Heart left ventricle (tissue), 16 donors: Measurements from ENCODE around the gene MEG3. TPM values are rescaled to one million over a fixed set of nuclear protein-coding genes. Genes with fewer than 3 reads are reported as not detected.
A peak's percentile ranks its signal among the peaks of the same experiment; 100 is the strongest.

Experiments
- ATAC-seq, 4 donors: fragments of 200-7000 bp; cut with Tn5 transposase; one replicate each; pipeline ENCODE4 v1.9.1; 2020 to 2022; ENCODE audit warnings: moderate library complexity in 4 of 4, mild to moderate bottlenecking in 3 of 4, moderate number of reproducible peaks in 1 of 4
- DNase-seq, 5 donors: peaks; one replicate each; pipeline ENCODE4 v3.0.0-alpha.2; 2020
- H3K27ac ChIP-seq, 12 donors: fragments of 200-600 bp; sonication (generic) in 4 of 12; one replicate each; pipeline versions ENCODE4 v1.5.0 to v1.8.0; 2016 to 2022; ENCODE audit warnings: mild to moderate bottlenecking in 2 of 12
- H3K27me3 ChIP-seq, 9 donors: fragments of 200-600 bp; sonication (generic) in 2 of 9; one replicate each; pipeline versions ENCODE4 v1.5.1 to v1.8.0; 2016 to 2022; ENCODE audit warnings: mild to moderate bottlenecking in 3 of 9
- H3K36me3 ChIP-seq, 9 donors: fragments of 200-600 bp; sonication (generic) in 2 of 9; one replicate each; pipeline versions ENCODE4 v1.5.0 to v1.8.0; 2018 to 2022; ENCODE audit warnings: mild to moderate bottlenecking in 2 of 9
- H3K4me1 ChIP-seq, 12 donors: fragments of 200-600 bp; sonication (generic) in 4 of 12; one replicate each; pipeline versions ENCODE4 v1.5.0 to v1.8.0; 2016 to 2022; ENCODE audit warnings: mild to moderate bottlenecking in 3 of 12
- H3K4me3 ChIP-seq, 12 donors: fragments of 200-600 bp; sonication (generic) in 4 of 12; one replicate each; pipeline versions ENCODE4 v1.5.0 to v1.8.0; 2017 to 2022; ENCODE audit warnings: mild to moderate bottlenecking in 9 of 12, moderate library complexity in 4 of 12
- H3K9me3 ChIP-seq, 12 donors: fragments of 200-600 bp; sonication (generic) in 4 of 12; one replicate each; pipeline versions ENCODE4 v1.5.0 to v1.8.0; 2016 to 2022; ENCODE audit warnings: mild to moderate bottlenecking in 1 of 12
- POLR2A ChIP-seq, 2 donors: fragments of 450-650 bp; IDR thresholded peaks; one replicate each; pipeline ENCODE4 v1.6.1; 2017; ENCODE audit warnings: antibody characterized with exemption in 2 of 2, mild to moderate bottlenecking in 2 of 2, moderate library complexity in 2 of 2
- WGBS, 4 donors: extraction: QIAGEN DNeasy Blood & Tissue Kit in 2 of 4; methylation state at CpG; one replicate each; pipeline versions ENCODE4 v1.1.5 to v1.1.7; 2013 to 2018; 5-methylcytosine and 5-hydroxymethylcytosine counted together
- intact Hi-C, 10 donors: fragments of 100-400 bp; cut with DNase I; formaldehyde crosslinking; loops; one replicate each; pipeline versions ENCODE4 v1.11.1 to v1.14.2; 2022
- polyA plus RNA-seq, 2 donors: library from polyadenylated mRNA; stranded (reverse); fragments of 200-250 nt; gene quantifications; one replicate each; pipeline ENCODE4 v1.2.3, GENCODE V29; 2013
- total RNA-seq, 9 donors: library from RNA; depleted of rRNA in 2 of 9; stranded (reverse); fragments of >200 nt in 2 of 9; fragmentation: NEBNext Ultra II Directional in 3 of 9; extraction: Animal tissue kit (Norgen Biotek cat#: 25700) in 3 of 9; gene quantifications; one replicate each; pipeline versions ENCODE4 v1.1.0 to v1.2.4, GENCODE V29; 2016 to 2023
- TF ChIP-seq, protein P1 (sequence below), 12 donors: fragments of 200-600 bp; sonication (generic) in 4 of 12; IDR thresholded peaks; one replicate each; pipeline versions ENCODE4 v1.5.0 to v1.8.0; 2018 to 2022; ENCODE audit warnings: antibody characterized with exemption in 12 of 12, mild to moderate bottlenecking in 5 of 12
- donor health status: ischemic (EF 13 %, LVEDD 7.1; RV severe dilation, severe dysfunction).
- donor health status: healthy with polysubstance abuse.
- donor health status: DM: no; HTN: yes; CAD: no.
- donor health status: DM: no; HTN: no; CAD: no.
- donor health status: ischemic (EF 25% LVEDD 6.9; RV normal size, moderate dysfunction).
- donor health status: ischemic (EF 25% LVEDD 5.7; RV mildly dilated, moderate dysfunction).
- donor health status: healthy.
- donor health status: DM: yes; HTN: yes; CAD: no.
- donor health status: ischemic (EF 35%, LVEDD 5.7; RV mildly dilated, moderate dysfunction).
- donor health status: nonischemic (EF 11% LVEDD 7.7; RV severe dilation, severe dysfunction).
- donor health status: DM: yes; HTN: yes; CAD: no.
- donor health status: PGD.
- donor health status: ischemic (EF 29% LVEDD 5.4; RV normal size, mild dysfunction).
- donor health status: nonischemic (EF 23%, LVEDD 6.1; RV moderate dilation, normal function).

Gene MEG3
- total and polyA plus RNA-seq, 11 donors: 3.6 to 37.7 (median 9.9) TPM

DNA sequence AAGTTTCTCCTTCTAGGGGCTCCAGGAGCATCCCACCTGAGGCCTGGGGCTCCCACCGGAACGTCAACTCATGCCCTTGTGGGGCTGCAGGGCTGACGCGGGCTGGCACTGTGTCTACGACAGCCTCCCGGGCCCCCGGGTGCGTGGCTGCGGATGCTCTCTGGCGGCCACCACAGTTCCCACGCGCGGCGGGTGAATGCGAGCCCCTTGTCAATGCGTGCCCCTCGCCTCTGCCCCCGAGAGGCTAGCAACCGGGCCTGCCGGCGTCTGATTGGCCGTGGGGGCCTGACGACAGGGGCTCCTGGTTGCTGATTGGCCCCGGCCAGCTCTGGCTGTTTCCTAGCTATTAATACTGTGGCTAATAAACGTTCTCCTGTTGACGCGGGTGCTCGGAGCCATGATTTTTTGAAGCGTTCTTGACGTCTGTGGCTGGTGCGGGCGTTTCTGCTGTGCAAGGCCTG, 1.8 kb upstream of the MEG3 start:
- Histone ChIP-seq H3K4me3 (no peak overlapping the region), H3K36me3 (no peaks in the 10 kb centered on the region), H3K9me3 (peaks cover 0 to 7% (median 0%) of the 10 kb centered on the region in 12 donors), H3K4me1 (no peaks in the 10 kb centered on the region), H3K27me3 (peaks cover 9 to 63% (median 38%) of the 10 kb centered on the region in 9 donors), H3K27ac (no peak overlapping the region)
- TF ChIP-seq, protein P1, sequence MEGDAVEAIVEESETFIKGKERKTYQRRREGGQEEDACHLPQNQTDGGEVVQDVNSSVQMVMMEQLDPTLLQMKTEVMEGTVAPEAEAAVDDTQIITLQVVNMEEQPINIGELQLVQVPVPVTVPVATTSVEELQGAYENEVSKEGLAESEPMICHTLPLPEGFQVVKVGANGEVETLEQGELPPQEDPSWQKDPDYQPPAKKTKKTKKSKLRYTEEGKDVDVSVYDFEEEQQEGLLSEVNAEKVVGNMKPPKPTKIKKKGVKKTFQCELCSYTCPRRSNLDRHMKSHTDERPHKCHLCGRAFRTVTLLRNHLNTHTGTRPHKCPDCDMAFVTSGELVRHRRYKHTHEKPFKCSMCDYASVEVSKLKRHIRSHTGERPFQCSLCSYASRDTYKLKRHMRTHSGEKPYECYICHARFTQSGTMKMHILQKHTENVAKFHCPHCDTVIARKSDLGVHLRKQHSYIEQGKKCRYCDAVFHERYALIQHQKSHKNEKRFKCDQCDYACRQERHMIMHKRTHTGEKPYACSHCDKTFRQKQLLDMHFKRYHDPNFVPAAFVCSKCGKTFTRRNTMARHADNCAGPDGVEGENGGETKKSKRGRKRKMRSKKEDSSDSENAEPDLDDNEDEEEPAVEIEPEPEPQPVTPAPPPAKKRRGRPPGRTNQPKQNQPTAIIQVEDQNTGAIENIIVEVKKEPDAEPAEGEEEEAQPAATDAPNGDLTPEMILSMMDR (IDR thresholded peaks at IDR 0.05): no peak
- TF ChIP-seq POLR2A (IDR thresholded peaks at IDR 0.05): no peak
- intact Hi-C loops: loop anchor here in 2 of 10 donors (10.0 kb wide), 1 partner anchor 149 kb away; no protein-coding TSS in a partner anchor
- peak in 3 of 4 donors; percentile 72 to 82 (median 72) for ATAC-seq
- 33 to 44% (median 39%) methylated on average over 3 to 32 of the region's 32 CpGs for WGBS, 4 donors
- DNase-seq: peak; percentile 37 to 74 (median 52)

GRCh38 chr14:100824901-100825712, 811 bp upstream of the MEG3 start:
- DNase-seq: peak in 1 of 5 donors; percentile 43
- peaks cover 9 to 72% (median 42%) of the 10 kb centered on the region in 9 donors for H3K27me3 ChIP-seq

GRCh38 chr14:100826391-100827100, 628 bp downstream of the MEG3 start:
- TF ChIP-seq, protein P1 (IDR thresholded peaks at IDR 0.05): no peak
- TF ChIP-seq POLR2A (IDR thresholded peaks at IDR 0.05): no peak
- Histone ChIP-seq H3K4me3 (peak overlapping the region in 11 of 12 donors; percentile 10 to 60 (median 42)), H3K27me3 (peaks cover 9 to 69% (median 42%) of the 10 kb centered on the region in 9 donors), H3K27ac (peak overlapping the region in 6 of 12 donors; percentile 9 to 70 (median 59)), H3K36me3 (no peaks in the 10 kb centered on the region), H3K9me3 (peaks cover 0 to 7% (median 0%) of the 10 kb centered on the region in 12 donors), H3K4me1 (no peaks in the 10 kb centered on the region)
- 47 to 66% (median 56%) methylated on average over 26 to 27 of the region's 27 CpGs for WGBS, 4 donors
- intact Hi-C loops: loop anchor here in 2 of 10 donors (10.0 kb wide), 1 partner anchor 152 kb away; no protein-coding TSS in a partner anchor
- ATAC-seq (no peak), DNase-seq (peak in 1 of 5 donors; percentile 7)

More at GRCh38 chr14:100824901-100825712, 811 bp upstream of the MEG3 start:
- 54 to 76% (median 57%) methylated on average over 30 to 36 of the region's 36 CpGs for WGBS, 4 donors
- Histone ChIP-seq H3K4me1 (no peaks in the 10 kb centered on the region), H3K9me3 (peaks cover 0 to 7% (median 0%) of the 10 kb centered on the region in 12 donors), H3K36me3 (no peaks in the 10 kb centered on the region), H3K27ac (no peak overlapping the region), H3K4me3 (peak overlapping the region in 9 of 12 donors; percentile 15 to 60 (median 42))
- TF ChIP-seq, protein P1 (IDR thresholded peaks at IDR 0.05): no peak
- TF ChIP-seq POLR2A (IDR thresholded peaks at IDR 0.05): no peak
- intact Hi-C loops: loop anchor here in 2 of 10 donors (10.0 kb wide), 1 partner anchor 150 kb away; no protein-coding TSS in a partner anchor
- no peak for ATAC-seq
